ENCODE measurements around the gene ME2.

Gene ME2

DNA sequence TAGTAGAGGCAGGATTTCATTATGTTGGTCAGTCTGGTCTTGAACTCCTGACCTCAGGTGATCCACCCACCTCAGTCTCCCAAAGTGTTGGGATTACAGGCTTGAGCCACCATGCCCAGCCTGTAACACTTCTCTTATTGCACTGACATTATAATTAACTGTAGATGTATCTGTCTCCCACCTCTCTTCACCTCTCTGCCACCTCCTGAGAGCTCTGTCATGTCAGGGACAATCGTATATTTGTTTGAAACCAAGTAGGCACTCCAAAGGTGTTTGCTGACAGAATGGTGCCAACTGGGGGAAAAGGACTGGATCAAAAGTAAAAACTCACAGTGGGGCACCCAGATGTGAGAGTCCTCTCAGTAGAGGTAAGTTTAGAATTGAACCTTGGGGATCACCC, 17.3 kb upstream of the ME2 start:
- TF ChIP-seq, protein P1, sequence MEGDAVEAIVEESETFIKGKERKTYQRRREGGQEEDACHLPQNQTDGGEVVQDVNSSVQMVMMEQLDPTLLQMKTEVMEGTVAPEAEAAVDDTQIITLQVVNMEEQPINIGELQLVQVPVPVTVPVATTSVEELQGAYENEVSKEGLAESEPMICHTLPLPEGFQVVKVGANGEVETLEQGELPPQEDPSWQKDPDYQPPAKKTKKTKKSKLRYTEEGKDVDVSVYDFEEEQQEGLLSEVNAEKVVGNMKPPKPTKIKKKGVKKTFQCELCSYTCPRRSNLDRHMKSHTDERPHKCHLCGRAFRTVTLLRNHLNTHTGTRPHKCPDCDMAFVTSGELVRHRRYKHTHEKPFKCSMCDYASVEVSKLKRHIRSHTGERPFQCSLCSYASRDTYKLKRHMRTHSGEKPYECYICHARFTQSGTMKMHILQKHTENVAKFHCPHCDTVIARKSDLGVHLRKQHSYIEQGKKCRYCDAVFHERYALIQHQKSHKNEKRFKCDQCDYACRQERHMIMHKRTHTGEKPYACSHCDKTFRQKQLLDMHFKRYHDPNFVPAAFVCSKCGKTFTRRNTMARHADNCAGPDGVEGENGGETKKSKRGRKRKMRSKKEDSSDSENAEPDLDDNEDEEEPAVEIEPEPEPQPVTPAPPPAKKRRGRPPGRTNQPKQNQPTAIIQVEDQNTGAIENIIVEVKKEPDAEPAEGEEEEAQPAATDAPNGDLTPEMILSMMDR (conservative IDR thresholded peaks at IDR 0.05; ENCODE audit: low read depth, low read length) = no peak
- no peak overlapping the region for H3K4me3 ChIP-seq (ENCODE audit: low read length)
- DNase-seq (ENCODE audit: low read depth) = no peak

DNA sequence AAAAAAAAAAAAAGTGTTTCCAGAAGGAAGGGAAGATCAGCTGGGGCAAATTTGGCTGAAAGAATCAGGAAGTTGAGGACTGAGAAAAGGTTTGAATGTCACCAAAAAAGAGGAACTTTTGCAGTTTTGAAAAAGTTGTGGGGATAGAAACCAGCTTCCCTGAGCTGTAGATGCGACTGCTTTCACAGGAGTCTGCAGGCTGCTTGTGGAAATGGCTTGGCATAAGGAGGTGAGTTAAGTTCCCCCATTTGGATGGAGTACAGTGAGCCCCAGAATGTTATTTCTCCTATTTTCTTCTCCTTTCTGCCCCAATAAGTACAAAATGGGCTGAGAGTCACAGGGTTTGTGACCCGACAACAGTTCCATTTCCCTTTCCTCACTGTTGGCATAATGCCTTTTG, 16.5 kb upstream of the ME2 start:
- TF ChIP-seq, protein P1 (conservative IDR thresholded peaks at IDR 0.05; ENCODE audit: low read depth, low read length) = no peak
- no peak for DNase-seq (ENCODE audit: low read depth)
- H3K4me3 ChIP-seq (ENCODE audit: low read length) = no peak overlapping the region

DNA sequence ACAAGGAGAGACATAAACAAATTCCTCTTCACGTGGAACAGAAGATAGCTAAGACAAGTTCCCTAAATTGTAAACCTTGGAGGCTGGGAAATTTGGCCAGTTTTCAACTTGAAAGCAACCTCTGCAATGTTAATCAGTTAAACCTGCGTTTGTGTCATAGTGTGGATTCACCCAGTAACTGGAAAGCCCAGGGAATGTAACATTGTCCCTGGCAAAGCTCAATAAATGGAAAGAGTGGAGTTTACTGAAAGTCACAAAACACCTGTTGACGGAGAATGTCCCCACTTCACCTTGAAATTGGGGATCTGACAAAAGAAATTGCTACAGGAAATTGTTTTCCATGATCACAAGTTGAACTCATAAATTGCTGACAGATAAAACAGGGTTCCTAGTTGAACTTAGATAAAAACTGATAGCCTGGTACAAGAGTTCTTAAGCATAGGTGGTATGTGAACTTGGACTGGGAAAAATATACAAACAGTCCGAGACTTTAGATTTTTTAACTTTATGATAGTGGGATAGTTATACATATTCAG, 15.0 kb upstream of the ME2 start:
- TF ChIP-seq, protein P1 (conservative IDR thresholded peaks at IDR 0.05; ENCODE audit: low read depth, low read length) = no peak
- DNase-seq (ENCODE audit: low read depth) = no peak
- no peak overlapping the region for H3K4me3 ChIP-seq (ENCODE audit: low read length)

DNA sequence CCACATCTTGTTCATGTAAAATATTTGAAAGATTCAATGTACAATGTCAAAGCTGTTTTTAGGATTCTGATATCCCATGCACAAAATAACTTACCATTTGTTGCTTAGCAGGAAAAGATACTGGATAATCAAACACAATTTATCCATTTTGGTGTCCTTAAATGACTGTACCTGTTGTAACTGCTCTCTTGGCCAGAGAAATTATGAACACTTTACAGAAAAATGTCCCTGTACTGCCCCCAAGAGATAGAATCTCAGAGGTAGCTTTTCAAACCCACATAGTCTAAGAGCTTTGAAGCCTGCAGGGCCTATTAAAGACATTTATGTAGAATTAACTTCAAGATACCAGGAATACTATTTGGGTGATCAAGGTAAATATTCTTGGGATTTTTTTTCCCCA, 12.2 kb upstream of the ME2 start:
- H3K4me3 ChIP-seq (ENCODE audit: low read length) = no peak overlapping the region
- TF ChIP-seq, protein P1 (conservative IDR thresholded peaks at IDR 0.05; ENCODE audit: low read depth, low read length) = peak; percentile 34
- no peak for DNase-seq (ENCODE audit: low read depth)

DNA sequence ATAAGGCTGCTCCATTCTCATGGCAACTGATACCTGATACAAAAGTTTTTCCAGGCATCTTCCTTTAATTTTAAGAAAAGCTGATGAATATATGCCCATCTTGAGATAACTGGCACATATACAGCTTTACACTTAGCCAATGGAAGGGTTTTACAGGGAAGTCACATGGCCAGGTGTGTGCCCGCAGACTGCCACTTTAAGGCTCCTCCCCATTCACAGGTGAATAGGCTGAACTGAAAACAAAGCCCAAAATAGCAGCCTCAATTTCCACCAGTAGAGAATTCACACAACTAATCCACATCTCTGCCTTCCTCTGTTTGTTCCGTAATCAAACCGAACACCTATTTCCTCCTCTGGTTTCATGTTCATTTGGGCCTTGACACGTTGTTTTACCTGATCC, 9.8 kb upstream of the ME2 start:
- no peak overlapping the region for H3K4me3 ChIP-seq (ENCODE audit: low read length)
- DNase-seq (ENCODE audit: low read depth) = no peak
- TF ChIP-seq, protein P1 (conservative IDR thresholded peaks at IDR 0.05; ENCODE audit: low read depth, low read length) = no peak

DNA sequence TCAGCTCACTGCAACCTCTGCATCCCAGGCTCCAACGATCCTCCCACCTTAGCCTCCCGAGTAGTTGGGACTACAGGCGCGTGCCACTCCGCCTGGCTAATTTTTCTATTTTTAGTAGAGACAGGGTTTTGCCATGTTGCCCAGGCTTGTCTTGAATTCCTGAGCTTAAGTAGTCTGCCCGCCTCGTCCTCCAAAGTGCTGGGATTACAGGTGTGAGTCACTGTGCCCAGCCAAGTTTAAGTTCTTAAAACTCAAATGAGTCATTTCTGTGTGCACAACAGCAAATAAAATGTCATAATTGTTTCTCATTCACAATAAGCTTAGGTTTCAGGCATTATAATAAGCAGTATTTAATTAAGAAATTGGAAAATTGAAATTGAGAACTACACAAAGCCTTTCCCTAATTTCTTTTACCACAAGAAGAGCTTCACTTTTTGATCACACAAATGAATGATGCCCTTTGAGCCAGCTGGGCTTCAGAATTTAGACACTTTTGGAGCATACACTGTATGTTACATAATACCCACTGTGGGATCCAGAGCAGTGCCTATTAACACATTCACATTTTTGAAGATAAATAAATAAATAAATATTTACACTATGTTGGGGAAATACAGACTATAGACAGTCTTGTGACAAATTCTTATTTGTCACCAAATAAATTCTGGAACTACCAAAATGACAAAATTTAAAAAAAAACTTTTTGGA, 8.6 kb upstream of the ME2 start:
- H3K4me3 ChIP-seq (ENCODE audit: low read length) = no peak overlapping the region
- peak; percentile 94 for DNase-seq (ENCODE audit: low read depth)
- TF ChIP-seq, protein P1 (conservative IDR thresholded peaks at IDR 0.05; ENCODE audit: low read depth, low read length) = no peak

DNA sequence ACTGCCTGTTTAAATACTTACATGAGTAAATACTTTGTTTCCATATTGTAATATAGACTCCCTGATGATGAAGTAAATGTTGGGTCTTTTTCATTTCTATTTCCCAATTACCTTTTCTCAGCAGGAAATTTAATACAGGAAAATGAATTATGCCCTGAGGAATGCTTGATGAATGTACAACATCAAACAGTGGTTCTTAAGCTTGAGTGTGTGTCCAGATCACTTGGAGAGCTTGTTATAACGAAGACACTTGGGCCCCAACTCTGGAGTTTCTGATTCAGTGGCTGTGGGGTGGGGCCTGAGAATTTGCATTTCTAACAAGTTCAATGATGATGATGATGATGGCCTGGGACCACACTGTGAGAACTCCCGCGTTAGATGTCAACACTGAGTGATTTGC, 7.1 kb upstream of the ME2 start:
- DNase-seq (ENCODE audit: low read depth) = no peak
- TF ChIP-seq, protein P1 (conservative IDR thresholded peaks at IDR 0.05; ENCODE audit: low read depth, low read length) = no peak
- H3K4me3 ChIP-seq (ENCODE audit: low read length) = no peak overlapping the region

All from retinal pigment epithelial cell (primary cell).